Stimulated activated CD8-positive, alpha-beta memory T cell treated with anti-CD3 and anti-CD28 coated beads, Interleukin-12 subunit alpha, Interleukin-12 subunit beta, amount 100 ng/mL, for 4 hours (primary cell): ENCODE measurements around the gene ARHGEF1.
A peak's percentile ranks its signal among the peaks of the same experiment; 100 is the strongest.

Experiments used
- DNase-seq: peaks from one replicate; pipeline ENCODE4 v3.0.0-alpha.2; 2020; ENCODE audit warnings: low read depth

Gene ARHGEF1

DNA sequence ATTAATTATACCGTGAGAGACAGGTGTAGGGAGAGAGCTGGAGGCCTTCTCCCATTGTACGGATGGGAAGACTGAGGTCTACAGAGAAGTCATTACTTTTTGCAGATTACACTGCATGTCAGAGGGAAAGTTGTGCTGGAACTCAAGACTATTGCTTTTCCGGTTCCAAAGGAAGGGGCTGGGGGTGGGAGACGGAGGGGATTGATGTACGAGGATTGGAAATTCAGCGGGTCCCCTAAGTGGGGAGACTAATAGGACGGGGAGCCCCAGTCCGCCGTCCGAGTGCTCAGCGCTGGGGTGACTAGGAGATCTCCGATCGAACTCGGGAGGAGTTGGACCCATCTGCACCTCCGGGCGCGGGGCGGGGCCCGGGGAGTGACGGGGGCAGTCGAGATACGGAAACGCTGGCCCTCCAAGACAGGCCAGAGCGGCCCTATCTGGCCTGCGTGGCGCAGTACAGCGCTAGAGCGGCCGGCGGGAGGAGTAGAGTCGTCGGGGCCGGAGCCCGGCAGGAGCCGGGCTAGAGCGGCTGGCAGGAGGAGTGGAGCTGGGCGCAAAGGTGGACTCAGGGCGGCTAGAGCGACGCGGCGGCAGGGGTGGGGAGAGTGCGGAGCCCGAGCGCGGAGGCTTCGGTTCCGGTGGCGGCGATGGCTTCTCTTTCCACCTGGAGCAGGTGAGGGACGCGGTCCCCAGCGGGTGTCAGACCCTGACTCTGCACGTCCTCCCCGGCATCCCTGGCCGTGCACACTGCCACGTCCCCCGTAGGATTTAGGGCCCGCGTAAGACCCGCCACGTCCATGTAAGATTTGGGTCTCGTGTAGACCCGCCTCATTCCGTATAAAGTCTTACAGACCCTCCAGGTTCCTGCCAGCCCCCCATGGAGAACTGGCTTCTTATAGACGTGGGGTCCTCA is 1.1 kb downstream of the ARHGEF1 start:
- peak; percentile 81 for DNase-seq

DNA sequence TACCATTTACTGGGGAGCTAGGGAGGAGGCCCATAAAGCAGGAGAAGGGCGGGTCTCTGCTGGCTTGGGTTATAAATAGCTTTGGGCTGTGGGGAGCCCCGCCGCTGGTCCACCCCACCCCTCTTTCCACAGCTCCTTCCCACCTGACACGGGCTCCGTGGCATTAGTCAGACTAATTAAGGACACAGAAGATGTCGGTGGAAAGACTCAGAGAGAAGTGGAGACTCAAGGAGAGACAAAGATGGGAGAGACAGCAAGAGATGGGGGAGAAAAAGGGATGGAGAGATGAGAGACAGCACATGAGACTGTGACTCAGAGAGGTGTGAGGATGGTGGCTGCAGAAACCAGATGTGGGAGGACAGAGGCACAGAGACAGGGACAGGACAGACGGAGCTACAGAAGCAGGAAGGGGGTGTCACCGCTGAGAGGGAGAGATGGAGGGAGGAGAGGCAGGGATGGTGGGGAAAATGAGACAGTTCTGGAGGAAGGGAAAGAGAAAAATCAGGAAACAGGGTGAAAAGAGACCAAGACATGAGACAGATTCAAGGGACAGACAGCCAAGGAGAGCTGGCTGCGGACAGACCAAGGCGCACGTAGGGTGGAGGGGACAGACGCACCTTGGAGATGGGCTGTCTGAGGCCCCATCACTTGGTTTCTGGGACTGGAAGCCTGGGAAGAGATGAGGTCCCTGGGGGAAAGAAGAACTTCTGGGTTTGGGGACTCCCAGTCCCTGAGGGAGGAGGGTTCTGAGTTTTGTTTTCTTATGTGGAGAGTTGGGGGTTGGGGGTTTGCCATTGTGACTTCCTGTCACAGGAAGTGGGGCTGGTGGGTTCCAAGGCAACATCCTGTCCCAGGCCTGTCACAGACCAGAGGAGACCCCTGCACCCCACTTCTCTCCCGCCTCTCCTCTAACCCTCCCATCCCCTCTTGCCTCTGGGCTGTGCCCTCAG is 4.1 kb downstream of the ARHGEF1 start:
- DNase-seq = peak; percentile 56

DNA sequence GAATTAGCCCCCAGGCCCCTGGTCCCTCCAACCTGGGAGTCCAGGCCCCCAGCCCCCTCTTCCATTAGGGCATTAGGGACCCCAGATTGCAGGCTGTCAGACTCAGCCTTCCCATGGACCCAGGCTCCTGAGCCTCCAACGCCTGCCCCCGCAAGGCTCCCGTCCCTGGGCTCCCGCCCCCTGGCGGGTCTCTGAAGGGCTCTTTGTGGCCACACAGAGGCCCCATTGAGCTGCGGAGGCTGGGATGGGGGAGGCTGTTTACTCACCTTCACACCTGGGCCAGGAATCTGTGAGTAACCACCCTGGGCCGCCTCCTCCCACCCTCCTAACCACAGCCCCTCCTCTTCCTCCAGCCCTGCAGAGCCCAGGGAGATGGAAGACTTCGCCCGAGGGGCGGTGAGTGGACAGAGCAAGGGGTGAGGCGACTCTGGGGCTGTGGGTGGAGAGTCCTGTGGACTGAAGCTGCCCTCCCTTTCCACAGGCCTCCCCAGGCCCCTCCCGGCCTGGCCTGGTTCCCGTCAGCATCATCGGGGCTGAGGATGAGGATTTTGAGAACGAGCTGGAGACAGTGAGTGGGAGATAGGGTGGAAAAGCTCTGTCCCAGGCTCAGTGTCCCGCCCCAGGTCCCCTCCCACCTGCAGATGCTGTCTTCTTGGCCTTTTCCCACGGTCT is 4.9 kb downstream of the ARHGEF1 start:
- DNase-seq = peak; percentile 84

DNA sequence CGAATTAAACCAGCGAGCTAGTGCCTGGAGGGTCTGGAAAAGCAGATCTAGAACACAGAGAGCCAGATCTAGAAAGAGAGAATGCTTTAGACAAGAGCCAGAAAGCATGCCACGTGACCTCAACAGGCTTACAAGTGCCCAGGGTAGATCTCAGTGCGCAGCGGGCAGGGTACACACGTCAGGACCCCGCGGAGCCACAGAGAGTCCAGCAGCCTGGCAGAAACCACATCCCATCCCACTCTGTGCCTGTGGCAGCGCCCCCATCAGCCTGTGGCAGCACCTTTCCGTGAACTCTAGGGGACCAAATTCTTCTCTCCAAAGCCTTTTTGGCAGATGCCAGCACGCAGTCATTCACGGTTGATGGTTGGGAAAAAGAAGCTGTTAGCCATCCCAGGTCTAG is 5.9 kb downstream of the ARHGEF1 start:
- DNase-seq = no peak

DNA sequence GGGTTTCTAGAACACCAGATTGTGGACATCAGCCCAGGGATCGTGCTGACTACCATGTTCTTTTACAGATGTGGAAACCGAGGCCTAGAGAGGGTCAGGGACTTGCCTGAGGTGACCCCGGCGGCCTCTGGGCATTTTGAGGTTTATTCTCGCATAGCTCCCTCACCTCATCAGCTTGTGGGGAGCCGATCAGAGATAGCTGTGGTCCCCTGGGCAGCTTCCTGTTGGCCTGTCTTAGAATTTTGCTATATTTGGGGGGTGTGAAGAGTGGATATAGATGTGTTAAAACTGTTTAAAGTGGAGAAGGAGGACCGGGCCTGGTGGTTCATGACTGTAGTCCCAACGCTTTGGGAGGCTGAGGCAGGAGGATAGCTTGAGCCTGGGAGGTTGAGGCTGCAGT is 6.9 kb downstream of the ARHGEF1 start:
- no peak for DNase-seq

DNA sequence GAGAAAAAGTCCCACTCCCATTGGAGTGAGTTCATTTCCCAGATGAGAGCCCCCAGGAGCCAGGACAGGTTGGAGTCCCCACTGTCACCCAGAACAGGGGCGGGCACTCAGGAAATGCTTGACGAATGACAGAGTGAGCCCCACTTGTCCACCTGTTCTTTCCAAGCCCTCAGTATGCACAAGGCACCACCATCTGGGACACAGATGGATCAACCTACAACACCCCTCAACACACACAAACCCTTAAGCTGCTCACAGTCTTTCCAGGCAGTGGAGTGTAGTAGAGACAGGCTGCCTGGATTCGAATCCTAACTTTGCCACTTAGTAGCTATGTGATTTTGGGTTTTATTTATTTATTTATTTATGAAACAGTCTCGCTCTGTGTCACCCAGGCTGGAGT is 8.0 kb downstream of the ARHGEF1 start:
- DNase-seq = no peak

DNA sequence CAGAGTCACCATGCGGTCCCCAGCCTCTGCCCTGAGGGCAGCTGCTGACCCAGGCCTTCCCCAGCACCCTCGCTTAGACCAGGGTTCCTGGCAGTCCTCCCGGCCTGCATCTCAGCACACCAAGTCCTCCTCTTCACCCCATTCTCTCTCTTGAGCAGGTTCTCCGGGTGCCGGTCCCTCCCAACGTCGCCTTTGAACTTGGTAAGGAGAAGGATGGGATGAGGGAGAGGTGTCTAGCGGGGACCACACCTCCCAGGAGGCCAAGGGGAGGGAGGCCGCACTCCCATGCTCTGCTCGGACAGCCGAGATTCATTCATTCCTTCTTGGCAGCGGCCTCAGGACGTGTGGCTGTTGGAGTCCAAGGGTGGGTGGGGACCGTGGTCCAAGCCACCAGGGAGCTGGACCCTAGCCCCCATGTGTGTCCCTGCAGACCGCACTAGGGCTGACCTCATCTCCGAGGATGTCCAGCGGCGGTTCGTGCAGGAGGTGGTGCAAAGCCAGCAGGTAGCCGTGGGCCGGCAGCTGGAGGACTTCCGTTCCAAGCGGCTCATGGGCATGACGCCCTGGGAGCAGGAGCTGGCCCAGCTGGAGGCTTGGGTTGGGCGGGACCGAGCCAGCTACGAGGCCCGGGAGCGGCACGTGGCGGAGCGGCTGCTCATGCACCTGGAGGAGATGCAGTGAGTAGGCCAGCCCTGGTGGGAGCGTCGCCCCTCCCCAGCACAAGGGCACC is 9.4 kb downstream of the ARHGEF1 start:
- DNase-seq = no peak

DNA sequence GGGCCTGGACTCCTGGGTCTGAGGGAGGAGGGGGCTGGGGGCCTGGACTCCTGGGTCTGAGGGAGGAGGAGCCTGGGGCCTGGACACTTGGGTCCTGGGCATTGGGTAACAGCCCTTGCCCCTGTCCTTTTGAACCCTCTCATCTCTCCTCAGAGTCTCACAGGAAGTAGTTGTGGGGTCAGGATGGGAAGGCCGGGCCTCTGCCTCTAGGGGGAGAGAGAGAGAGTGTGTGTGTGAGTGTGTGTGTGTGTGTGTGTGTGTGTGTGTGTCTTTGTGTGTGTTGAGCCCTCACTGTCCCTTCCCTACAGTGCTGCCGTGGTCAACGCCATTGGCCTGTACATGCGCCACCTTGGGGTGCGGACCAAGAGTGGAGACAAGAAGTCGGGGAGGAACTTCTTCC is 10.9 kb downstream of the ARHGEF1 start:
- no peak for DNase-seq

DNA sequence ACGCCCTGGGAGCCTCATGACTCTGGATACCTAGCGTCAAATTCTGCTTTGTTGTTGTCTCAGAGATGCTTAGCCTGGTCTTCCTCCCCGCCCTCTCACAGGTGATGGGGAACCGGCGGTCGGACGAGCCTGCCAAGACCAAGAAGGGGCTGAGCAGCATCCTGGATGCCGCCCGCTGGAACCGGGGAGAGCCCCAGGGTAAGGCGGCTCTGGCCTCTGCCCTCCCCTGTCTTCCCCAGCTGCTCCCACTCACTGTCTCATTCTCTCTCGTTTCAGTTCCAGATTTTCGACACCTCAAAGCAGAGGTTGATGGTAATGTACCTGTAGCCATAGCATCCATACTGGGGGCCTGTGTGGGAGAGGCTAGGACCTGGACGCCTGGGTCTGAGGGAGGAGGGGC is 11.4 kb downstream of the ARHGEF1 start:
- no peak for DNase-seq

DNA sequence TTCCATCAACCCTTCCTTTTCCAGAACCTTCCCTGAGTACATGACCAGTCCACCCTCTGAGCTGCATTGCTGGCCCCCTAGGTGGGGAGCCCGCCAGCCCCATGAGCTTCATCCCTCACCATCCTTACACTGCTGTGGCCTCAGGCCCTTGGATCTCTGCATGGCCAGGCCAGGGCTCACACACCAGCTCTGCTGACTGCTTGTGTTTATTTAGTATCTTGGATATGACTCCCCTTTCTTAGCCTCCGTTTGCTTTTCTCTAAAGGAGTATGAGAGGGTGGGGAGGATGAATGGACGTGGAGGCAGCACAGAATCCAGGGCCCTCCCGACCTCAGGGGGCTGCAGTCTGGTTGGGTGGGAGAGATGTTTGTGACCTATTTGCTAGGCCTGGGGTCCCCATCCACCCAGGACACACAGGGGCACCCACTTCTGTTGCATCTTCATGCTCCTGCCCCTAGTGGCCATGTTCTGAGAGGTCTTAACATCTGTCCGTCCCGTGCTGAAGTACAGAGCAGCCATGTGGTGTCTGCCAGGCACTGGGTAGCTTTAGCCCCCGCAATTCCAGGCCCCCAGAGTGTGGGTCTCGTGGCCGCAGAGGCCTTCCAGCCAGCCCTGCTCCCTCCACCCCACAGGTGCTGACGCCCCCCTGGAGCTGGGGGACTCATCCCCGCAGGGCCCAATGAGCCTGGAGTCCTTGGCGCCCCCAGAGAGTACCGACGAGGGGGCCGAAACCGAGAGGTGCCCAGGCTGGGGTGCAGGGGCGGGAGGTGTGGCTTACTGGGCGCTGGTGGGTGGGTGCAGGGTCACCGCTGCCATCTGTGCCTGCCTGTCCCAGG is 13.0 kb downstream of the ARHGEF1 start:
- no peak for DNase-seq

DNA sequence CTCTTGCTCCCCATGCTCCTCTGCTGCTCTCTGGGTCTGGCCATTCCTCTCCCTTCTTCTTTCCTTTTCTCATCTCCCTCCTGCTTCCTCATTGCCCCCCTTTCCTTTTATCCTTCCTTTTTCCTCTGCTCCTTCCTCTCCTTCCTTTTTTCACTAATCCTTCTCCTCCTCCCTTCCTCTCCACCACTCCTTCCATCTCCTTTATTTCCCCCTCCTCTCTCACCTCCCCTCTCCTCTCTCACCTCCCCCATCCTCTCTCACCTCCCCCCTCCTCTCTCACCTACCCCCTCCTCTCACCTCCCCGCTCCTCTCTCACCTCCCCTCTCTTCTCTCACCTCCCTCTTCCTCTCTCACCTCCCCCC is 13.6 kb downstream of the ARHGEF1 start:
- DNase-seq = no peak

DNA sequence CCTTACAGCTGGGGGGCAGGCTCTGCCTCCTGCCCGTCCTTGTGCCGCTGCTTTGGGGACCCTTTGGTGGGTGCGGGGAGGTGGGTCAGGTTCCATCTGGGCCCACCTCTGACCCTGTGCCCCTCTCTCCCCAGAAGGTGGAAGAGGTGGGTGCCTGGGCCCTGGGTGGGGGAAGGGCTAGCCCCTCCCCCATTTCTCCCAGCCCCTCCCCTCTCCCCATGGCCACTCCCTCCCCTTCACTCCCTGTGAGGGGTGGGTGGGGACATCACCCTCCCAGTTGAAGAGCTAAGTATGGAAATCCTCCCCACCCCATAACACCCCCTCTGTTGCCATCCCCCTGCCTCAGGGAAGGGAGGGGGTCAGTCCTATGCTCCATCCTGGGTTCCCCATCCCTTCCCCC is 14.2 kb downstream of the ARHGEF1 start:
- DNase-seq = no peak

DNA sequence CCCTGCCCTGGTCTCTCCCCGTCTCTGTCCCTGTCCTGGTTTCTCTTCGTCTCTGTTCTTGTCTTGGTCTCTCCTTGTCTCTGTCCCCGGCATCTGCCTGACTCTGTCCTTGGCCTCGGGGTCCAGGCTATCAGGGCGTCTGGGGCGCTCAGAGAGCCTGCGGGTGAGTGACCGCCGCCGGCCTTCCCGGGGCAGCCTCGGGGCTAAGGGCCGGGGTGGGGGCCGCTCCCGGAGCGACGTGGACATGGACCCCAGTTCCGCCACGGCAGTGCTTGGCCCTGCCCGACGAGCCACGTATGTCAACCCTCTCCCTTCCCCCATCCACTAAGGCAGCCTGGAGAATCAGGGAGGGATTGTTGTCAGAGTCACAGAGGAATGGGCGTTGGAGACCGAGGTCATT is 14.8 kb downstream of the ARHGEF1 start:
- DNase-seq = no peak

DNA sequence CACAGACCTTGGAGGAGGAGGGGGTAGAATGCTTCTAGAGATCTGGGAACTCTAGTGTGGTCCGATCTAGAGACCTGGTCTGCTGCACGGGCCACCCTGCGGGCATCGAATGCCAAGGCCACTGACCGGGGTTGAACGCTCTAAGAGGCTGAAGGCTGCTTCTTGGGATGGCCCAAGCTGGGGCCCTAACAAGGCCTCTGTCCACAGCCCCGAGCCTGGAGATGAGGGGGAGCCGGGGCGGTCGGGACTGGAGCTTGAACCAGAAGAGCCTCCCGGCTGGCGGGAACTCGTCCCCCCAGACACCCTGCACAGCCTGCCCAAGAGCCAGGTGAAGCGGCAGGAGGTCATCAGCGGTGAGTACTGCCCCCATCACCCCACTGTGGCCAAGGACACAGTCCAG is 15.3 kb downstream of the ARHGEF1 start:
- no peak for DNase-seq

DNA sequence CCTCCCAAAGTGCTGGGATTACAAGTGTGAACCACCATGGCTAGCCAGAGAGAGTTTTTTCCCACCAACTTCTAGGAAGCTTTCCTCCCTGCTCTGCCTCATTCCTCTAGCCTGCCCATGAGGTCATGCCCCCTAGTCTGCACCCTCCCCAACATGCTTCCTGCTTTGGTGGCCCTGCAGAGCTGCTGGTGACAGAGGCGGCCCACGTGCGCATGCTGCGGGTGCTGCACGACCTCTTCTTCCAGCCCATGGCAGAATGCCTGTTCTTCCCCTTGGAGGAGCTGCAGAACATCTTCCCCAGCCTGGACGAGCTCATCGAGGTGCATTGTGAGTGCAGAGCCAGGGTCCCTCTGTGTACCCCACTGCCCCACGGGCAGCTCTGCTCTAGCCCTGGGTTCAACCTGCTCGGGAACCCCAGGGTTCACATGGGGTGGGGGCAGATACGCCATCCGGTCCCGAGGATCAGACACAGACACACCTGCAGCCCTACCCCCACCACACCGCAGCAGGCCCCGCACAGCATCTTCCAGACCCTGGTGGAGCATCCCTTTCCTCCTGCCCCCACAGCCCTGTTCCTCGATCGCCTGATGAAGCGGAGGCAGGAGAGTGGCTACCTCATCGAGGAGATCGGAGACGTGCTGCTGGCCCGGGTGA is 18.9 kb downstream of the ARHGEF1 start:
- no peak for DNase-seq

DNA sequence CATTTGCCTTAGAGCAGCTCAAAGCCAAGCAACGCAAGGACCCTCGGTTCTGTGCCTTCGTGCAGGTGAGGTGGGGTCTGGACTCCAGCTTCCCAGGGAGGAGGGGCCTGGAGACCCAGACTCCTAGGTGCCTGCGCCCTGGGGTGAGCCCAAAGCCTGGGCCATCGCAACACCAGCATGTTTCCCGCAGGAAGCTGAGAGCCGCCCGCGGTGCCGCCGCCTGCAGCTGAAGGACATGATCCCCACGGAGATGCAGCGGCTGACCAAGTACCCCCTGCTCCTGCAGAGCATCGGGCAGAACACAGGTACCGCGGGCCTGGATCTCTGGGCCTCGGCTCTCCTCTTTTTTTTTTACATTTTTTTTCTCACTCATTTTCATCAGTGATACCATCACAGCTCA is 19.6 kb downstream of the ARHGEF1 start:
- DNase-seq = no peak

DNA sequence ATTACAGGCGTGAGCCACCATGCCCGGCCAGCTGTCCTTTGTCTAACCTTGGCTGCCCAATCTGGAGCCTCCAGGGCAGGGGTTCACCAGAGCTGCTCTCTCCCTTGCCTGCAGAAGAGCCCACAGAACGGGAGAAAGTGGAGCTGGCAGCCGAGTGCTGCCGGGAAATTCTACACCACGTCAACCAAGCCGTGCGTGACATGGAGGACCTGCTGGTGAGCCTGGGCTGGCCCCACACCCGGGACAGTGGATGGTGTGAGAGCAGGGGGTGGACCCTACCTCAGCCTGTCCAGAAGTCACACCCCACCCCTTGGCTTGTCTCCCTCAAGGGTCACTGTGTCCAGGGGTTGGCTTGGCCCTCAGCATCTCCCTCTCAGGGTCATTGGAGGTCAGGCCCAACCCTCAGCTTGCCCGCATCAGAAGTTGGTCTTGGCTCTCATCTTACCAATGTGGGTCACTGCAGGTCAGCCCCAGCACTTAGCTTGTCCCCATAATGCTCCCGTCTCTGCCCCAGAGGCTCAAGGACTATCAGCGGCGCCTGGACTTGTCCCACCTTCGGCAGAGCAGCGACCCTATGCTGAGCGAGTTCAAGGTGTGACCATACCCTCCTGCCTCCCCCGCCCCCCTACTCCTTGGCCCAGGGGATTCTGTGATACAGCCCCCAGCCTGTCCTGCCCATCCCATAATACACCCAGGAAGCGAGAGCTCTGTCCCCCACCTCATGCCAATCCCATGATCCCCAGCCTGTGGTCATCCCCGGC is 20.4 kb downstream of the ARHGEF1 start:
- DNase-seq = no peak

DNA sequence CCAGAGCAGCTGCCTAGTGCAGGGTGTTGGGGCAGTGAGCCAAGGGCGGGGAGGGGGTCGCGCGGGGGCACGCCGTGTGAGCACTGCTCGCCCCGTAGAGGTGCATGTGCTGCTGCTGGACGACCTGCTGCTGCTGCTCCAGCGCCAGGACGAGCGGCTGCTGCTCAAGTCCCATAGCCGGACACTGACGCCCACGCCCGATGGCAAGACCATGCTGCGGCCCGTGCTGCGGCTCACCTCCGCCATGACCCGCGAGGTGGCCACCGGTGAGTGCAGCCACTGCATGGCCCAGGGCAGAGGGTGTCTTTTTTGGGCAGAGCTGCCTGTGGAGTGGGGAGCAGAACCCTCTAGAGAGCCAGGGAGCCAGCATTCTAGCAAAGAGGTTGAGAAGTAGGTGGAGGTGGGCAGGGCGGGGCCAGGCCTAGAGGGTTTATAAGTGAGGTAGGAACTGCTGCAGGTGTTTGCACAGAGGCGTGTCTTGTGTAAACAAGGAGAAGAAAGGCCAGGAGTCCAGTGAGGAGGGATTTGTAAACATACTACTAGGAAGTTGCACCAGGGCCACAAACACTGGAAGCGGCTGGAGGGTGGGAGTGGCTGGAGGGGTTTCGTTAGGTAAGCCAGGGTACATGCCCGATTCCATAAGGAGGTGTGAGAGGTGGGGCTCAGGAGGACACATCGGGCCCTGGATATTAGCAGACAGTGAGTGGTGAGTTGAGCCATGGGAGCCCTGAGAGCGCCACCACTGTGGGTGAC is 21.3 kb downstream of the ARHGEF1 start:
- no peak for DNase-seq
